Measurements from ENCODE around the gene MTA3.

- TF ChIP-seq CTCF (IDR thresholded peaks at IDR 0.05) = no peak
- TF ChIP-seq POLR2A (IDR thresholded peaks at IDR 0.05) = no peak
These were observed 184.7 kb downstream of the MTA3 start for GRCh38 chr2:42752816-42753813.
